DOHH2 (cell line): ENCODE results near the gene FAM117B.

Experiments
- H3F3A ChIP-seq: fragments of 200-600 bp; sonication (generic), shearing (Covaris generic); 2 replicates; pipeline ENCODE4 v1.6.0; 2016; ENCODE audit warnings: antibody characterized with exemption, mild to moderate bottlenecking; ENCODE audit not compliant: control insufficient read depth, insufficient read depth
- H3K27ac ChIP-seq: fragments of 200-600 bp; sonication (generic); 2 replicates; pipeline ENCODE4 v1.5.1; 2014; ENCODE audit warnings: low read depth, mild to moderate bottlenecking, low read length, moderate library complexity
- H3K27me3 ChIP-seq: fragments of 200-600 bp; sonication (generic); 2 replicates; pipeline ENCODE4 v1.6.1; 2014; ENCODE audit warnings: mild to moderate bottlenecking, low read length, mixed read lengths; ENCODE audit not compliant: control insufficient read depth
- H3K36me3 ChIP-seq: fragments of 200-600 bp; sonication (generic); 2 replicates; pipeline ENCODE4 v1.6.1; 2014; ENCODE audit warnings: mild to moderate bottlenecking, low read length, moderate library complexity, mixed read lengths; ENCODE audit not compliant: control insufficient read depth
- H3K4me1 ChIP-seq: fragments of 200-600 bp; sonication (generic); 2 replicates; pipeline ENCODE4 v1.6.1; 2014; ENCODE audit warnings: mild to moderate bottlenecking, low read length, mixed read lengths; ENCODE audit not compliant: control insufficient read depth
- H3K4me2 ChIP-seq: fragments of 200-600 bp; sonication (generic); 2 replicates; pipeline ENCODE4 v1.6.0; 2014; ENCODE audit warnings: mild to moderate bottlenecking, low read length, moderate library complexity
- H3K4me3 ChIP-seq: fragments of 200-600 bp; sonication (generic); 2 replicates; pipeline ENCODE4 v1.5.1; 2014; ENCODE audit warnings: mild to moderate bottlenecking, low read length, mixed read lengths
- H3K79me2 ChIP-seq: fragments of 200-600 bp; sonication (generic); 2 replicates; pipeline ENCODE4 v1.6.1; 2014; ENCODE audit warnings: mild to moderate bottlenecking, low read length, mixed read lengths; ENCODE audit not compliant: control insufficient read depth
- H3K9me2 ChIP-seq: fragments of 200-600 bp; sonication (generic); replicated peaks from 2 replicates; pipeline ENCODE4 v1.6.1; 2014; ENCODE audit warnings: mild to moderate bottlenecking, low read length, mixed read lengths; ENCODE audit not compliant: control insufficient read depth
- H3K9me3 ChIP-seq: fragments of 200-600 bp; sonication (generic); 2 replicates; pipeline ENCODE4 v1.6.1; 2014; ENCODE audit warnings: antibody characterized with exemption, low read length, mixed read lengths; ENCODE audit not compliant: control insufficient read depth, insufficient read depth
- H4K20me1 ChIP-seq: fragments of 200-600 bp; sonication (generic); 2 replicates; pipeline ENCODE4 v1.6.0; 2014; ENCODE audit warnings: low read depth, mild to moderate bottlenecking, antibody characterized with exemption, low read length, moderate library complexity; ENCODE audit not compliant: control insufficient read depth, insufficient read depth
- CTCF ChIP-seq: fragments of 200-600 bp; sonication (generic); IDR thresholded peaks from one replicate; pipeline ENCODE4 v1.5.1; 2014; ENCODE audit warnings: antibody characterized with exemption, mild to moderate bottlenecking, low read depth, low read length; ENCODE audit not compliant: poor library complexity, severe bottlenecking
- EZH2phosphoT487 ChIP-seq: fragments of 200-600 bp; sonication (generic); IDR thresholded peaks from 2 replicates; pipeline ENCODE4 v1.6.1; 2017; ENCODE audit warnings: borderline replicate concordance, mild to moderate bottlenecking, antibody characterized with exemption, low read length, moderate library complexity, mixed read lengths

The FAM117B gene

DNA sequence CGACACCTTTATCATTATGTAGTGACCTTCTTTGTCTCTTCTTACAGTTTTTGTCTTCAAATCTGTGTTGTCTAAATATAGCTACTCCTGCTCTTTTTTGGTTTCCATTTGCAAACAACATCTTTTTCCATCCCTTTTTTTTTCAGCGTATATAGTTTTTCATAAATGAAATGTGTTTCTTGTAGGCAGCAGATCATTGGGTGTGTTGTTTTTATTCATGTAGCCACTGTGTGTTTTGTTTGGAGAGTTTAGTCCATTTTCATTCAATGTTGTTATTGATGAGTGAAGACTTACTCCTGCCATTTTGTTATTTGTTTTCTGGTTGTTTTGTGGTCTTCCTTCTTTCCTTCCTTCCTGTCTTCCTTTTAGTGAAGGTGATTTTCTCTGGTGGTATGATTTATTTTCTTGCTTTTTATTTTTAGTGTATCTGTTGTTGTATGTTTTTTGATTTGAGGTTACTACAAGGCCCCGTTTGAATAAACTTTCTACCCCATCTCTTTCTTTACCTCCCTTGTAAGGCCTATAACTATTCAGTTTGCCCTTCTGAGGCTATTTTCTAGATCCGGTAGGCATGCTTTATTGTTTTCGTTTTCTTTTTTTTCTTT lies 81.4 kb downstream of the FAM117B start:
- no peaks in the 10 kb centered on the region for H3K27me3 ChIP-seq
- peaks cover 24% of the 10 kb centered on the region for H3K79me2 ChIP-seq
- H3K4me3 ChIP-seq, result no peak overlapping the region
- H3K9me3 ChIP-seq, result peaks cover 11% of the 10 kb centered on the region
- no peaks in the 10 kb centered on the region for H3K36me3 ChIP-seq
- no peak overlapping the region for H3K4me2 ChIP-seq
- H4K20me1 ChIP-seq, result no peaks in the 10 kb centered on the region
- no peaks in the 10 kb centered on the region for H3K9me2 ChIP-seq
- TF ChIP-seq EZH2phosphoT487 (no peak), CTCF (no peak)
- no peak overlapping the region for H3K27ac ChIP-seq
- H3K4me1 ChIP-seq, result no peaks in the 10 kb centered on the region
- H3F3A ChIP-seq, result no peaks in the 10 kb centered on the region

GRCh38 chr2:202716953-202717597 lies 82.3 kb downstream of the FAM117B start:
- H3K9me2 ChIP-seq, result no peaks in the 10 kb centered on the region

DNA sequence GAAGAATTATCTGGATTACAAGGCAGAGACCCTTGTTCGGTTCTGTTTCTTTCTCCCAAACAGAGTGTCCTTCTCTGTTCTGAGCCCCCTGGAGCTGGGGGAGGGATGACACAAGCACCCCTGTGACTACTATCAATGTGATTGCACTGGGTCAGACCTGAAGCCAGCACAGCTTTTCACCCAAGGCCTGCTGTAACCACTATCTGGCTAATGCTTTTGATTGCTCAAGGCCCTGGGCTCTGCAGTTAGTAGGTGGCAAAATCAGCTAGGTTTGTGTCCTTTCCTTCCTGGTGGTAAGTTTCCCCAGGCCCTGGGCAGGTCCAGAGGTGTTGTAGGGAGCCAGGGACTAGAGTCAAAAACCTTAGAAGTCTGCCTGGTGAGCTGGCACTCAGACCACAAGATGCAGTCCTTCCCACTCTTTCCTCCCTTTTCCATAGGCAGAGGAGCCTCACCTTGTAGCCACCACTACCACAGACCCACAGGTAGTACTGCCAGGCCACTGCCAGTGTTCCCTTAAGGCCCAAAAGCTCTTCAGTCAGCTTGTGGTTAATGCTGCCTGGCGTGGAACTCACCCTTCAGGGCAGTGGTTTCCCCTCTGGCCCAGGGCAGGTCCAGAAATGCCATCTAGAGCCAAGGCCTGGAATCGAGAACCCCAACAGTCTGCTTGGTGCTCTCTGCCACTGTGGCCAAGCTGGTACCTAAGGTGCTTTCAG lies 83.0 kb downstream of the FAM117B start:
- Histone ChIP-seq H3K9me2 (no peaks in the 10 kb centered on the region), H3K36me3 (no peaks in the 10 kb centered on the region), H3K9me3 (peaks cover 2% of the 10 kb centered on the region; the same call in 1 of the 2 replicates), H3K27me3 (no peaks in the 10 kb centered on the region), H3K4me3 (no peak overlapping the region), H3K27ac (no peak overlapping the region), H3K4me2 (no peak overlapping the region), H3K4me1 (no peaks in the 10 kb centered on the region), H3K79me2 (peaks cover 17% of the 10 kb centered on the region), H4K20me1 (no peaks in the 10 kb centered on the region), H3F3A (no peaks in the 10 kb centered on the region)
- TF ChIP-seq EZH2phosphoT487, result no peak
- TF ChIP-seq CTCF, result no peak

More at GRCh38 chr2:202716953-202717597, 82.3 kb downstream of the FAM117B start:
- H3K4me2 ChIP-seq, result no peak overlapping the region
- H3K9me3 ChIP-seq, result peaks cover 6% of the 10 kb centered on the region; the same call in 1 of the 2 replicates
- no peaks in the 10 kb centered on the region for H3F3A ChIP-seq
- TF ChIP-seq EZH2phosphoT487, result no peak
- no peak for TF ChIP-seq CTCF
- no peaks in the 10 kb centered on the region for H3K4me1 ChIP-seq
- no peak overlapping the region for H3K4me3 ChIP-seq
- H3K36me3 ChIP-seq, result no peaks in the 10 kb centered on the region
- no peaks in the 10 kb centered on the region for H3K27me3 ChIP-seq
- H4K20me1 ChIP-seq, result no peaks in the 10 kb centered on the region
- H3K27ac ChIP-seq, result no peak overlapping the region
- peaks cover 21% of the 10 kb centered on the region for H3K79me2 ChIP-seq
